HG02938 (cell line): ENCODE results near the gene JARID2.

ENCODE experiments used
- ATAC-seq: cut with Tn5 transposase; IDR thresholded peaks from one replicate; pipeline ENCODE4 v1.9.1; 2021; ENCODE audit warnings: mild to moderate bottlenecking, moderate library complexity; ENCODE audit not compliant: unreplicated experiment

Gene JARID2

GRCh38 chr6:15553031-15553430, 307.2 kb downstream of the JARID2 start:
- ATAC-seq = no peak

GRCh38 chr6:15553736-15554294, 307.9 kb downstream of the JARID2 start:
- ATAC-seq = no peak

GRCh38 chr6:15554728-15555100, 308.8 kb downstream of the JARID2 start:
- ATAC-seq = no peak

DNA sequence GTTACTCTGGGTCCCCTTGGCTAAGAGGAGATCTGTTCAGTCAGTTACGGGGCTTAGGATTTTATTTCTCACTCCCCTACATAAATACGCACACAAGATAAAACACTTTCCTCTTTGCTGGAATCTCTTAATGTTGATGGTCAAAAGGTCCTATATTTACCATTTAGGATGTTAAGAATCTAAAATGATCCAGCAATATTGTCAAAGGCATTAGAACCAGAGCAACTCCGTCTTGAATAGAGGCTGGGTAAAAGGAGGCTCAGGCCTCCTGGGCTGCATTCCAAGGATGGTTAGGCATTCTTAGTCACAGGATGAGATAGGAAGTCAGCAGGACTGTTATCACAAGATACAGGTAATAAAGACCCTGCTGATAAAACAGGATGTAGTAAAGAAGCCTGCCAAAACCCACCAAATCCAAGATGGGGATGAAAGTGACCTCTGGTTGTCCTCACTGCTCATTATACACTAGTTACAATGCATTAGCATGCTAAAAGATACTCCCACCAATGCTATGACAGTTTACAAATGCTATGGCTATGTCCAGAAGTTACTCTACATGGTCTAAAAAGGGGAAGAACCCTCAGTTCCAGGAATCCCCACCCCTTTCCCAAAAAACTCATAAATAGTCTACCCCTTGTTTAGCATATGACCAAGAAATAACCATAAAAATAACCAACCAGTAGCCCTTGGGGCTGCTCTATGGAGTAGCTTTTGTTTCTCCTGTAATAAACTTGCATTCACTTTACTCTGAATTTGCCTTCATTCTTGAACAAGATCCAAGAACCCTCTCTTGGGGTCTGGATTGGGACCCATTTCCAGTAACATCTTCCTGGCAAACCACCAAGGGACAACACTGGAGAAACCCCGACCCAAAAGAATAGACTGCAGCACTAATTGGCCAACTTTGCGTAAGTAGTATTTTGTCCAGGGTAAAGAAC, 309.5 kb downstream of the JARID2 start:
- no peak for ATAC-seq

- no peak for ATAC-seq
Observed at GRCh38 chr6:15556711-15557110, 310.8 kb downstream of the JARID2 start.

GRCh38 chr6:15557174-15557573, 311.3 kb downstream of the JARID2 start:
- no peak for ATAC-seq

- no peak for ATAC-seq
Observed at GRCh38 chr6:15560713-15561112, 314.8 kb downstream of the JARID2 start.

DNA sequence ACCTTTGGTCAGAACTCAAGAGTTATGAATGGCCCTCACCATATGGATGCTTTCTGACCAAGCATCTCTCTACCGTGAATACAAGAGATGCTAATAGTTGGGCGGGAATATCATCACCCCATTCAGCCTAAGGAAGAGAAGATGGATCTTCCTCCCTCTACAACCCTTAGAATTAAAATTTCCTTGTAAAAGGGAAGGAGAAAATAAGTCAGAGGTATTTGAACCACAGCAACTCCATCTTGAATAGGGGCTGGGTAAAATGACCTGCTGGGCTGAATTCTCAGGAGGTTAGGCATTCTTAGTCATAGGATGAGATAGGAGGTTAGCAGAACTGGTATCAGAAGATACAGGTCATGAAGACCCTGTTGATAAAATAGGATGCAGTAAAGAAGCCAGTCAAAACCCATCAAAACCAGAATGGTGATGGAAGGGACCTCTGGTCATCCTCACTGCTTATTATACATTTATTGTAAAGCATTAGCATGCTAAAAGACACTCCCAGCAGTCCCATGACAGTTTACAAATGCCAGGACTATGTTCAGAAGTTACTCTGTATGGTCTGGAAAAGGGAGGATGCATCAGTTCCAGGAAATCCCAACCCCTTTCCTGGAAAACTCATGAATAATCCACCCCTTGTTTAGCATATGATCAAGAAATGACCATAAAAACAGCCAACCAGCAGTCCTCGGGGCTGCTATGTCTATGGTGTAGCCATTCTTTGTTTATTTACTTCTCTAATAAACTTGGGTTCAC, 315.8 kb downstream of the JARID2 start:
- ATAC-seq = no peak

DNA sequence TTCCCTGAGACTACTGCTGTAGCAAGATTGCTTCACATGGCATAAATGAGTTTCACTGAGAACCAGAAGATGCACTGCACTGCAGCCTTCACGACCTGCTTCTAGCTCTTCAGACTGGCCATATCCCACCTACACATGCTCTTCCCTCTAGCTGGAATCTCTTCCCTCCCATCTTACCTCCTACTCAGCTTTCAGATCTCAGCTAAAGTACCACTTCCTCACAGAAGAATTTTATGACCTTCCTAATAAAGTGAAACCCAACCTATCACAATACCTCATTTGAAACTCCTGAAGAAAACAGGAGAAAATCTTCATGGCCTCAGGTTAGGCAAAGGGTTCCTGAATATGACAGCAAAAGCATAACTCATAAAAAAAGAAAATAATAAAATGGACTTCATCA, 317.1 kb downstream of the JARID2 start:
- no peak for ATAC-seq

DNA sequence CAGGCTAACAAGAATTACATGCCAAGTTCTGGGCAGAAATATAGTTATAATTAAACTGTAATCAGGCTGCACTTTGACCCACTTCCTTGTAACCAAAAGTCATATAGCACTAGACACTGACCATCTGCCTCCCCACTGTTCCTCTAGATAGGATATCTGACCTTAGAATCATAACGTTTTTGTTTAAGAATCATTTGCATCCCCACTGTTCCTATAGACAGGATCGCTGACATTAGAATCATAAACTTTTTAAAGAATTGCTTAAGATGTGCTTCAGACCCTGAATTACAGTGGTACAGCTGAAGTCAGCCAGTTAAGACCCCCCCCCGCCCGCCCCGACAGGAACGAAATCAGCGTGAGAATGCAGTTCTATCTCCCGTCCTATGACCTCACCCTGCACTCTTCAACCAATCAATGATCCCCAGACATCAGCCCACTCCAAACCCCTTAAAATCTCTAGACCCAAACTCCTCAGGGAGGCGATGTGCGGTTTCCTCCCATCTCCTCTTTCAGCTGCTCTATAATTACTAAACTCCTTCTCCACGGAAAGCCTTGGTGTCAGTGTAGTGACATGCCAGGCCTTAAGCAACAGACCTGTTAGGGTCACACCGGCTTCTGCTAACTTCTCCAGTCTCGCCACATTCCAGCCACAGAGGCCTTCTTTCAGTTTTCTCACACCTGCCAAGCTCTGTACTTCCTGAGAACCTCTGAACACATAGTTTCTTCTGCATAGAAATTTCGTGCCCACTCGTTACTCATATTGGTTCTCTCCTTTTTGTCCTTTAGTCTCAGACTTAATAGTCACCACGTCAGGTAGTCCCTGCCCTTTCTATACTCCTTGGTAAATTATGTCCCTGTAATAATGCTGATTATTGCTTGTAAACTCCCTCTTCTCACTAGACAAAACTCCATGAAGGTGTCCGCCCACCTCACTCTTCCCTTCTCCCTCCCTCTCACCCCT, 323.4 kb downstream of the JARID2 start:
- ATAC-seq = no peak

- ATAC-seq = no peak
Observed at GRCh38 chr6:15570171-15570570, 324.3 kb downstream of the JARID2 start.
